Epithelial cell of proximal tubule (primary cell): ENCODE results near the gene LEO1. TPM values are rescaled to one million over a fixed set of nuclear protein-coding genes. Genes with fewer than 3 reads are reported as not detected.

Experiments used
- DNase-seq: peaks from one replicate; pipeline ENCODE4 v3.0.0-alpha.2; 2011; ENCODE audit warnings: low read depth
- H3K4me3 ChIP-seq: 2 replicates; pipeline ENCODE4 v1.5.1; 2011; ENCODE audit warnings: low read depth, mild to moderate bottlenecking, low read length
- CTCF ChIP-seq: conservative IDR thresholded peaks from 2 replicates; pipeline ENCODE4 v1.5.1; 2012; ENCODE audit warnings: low read depth, mild to moderate bottlenecking, low read length
- total RNA-seq: library from RNA; depleted of rRNA; stranded (reverse); fragments of >200 nt; gene quantifications from 2 replicates; pipeline ENCODE4 v1.2.3, GENCODE V29; 2015

LEO1 gene
- total RNA-seq, 1 donor from 2014 or later: 31.5 TPM

GRCh38 chr15:51952805-51953204 lies 18.8 kb downstream of the LEO1 start:
- H3K4me3 ChIP-seq: no peak overlapping the region
- no peak for TF ChIP-seq CTCF
- DNase-seq: no peak

DNA sequence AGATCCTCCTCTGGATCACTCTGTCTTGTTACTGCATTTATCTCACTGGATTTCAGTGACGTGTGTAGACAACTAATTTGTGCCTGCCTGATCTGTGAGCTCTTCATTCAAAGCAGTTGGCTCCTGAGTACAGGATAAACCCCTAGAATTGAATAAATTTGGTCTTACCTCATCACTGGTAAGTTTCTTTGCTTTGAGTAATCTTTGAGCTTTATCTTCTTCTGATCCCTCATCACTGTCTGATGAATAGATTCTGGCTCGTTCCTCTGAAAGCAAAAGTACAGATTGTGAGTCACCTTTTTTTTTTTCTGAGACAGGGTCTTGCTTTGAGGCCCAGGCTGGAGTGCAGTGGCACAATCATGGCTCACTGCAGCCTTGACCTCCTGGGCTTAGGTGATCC lies 24.5 kb downstream of the LEO1 start:
- DNase-seq: no peak
- TF ChIP-seq CTCF: no peak
- H3K4me3 ChIP-seq: no peak overlapping the region

DNA sequence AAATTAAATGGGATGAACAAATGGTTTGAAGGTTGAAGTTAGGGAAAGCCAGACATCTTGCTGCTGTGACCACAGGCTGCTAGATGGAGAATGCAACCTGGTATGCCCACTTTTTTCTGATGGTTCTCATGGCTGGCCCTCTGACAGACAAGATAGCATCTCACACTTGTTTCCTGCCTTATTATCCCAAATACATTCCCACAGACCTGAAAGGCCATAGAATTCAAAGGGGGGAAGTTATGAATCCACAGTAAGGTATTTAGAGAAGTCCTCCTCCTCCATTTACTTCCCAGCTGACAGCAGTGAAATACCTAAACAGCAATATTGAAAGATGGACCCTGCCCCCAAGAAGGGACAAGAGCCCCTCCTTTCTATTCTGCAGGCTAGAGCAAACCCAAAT lies 32.4 kb downstream of the LEO1 start:
- no peak for TF ChIP-seq CTCF
- H3K4me3 ChIP-seq: no peak overlapping the region
- DNase-seq: no peak

DNA sequence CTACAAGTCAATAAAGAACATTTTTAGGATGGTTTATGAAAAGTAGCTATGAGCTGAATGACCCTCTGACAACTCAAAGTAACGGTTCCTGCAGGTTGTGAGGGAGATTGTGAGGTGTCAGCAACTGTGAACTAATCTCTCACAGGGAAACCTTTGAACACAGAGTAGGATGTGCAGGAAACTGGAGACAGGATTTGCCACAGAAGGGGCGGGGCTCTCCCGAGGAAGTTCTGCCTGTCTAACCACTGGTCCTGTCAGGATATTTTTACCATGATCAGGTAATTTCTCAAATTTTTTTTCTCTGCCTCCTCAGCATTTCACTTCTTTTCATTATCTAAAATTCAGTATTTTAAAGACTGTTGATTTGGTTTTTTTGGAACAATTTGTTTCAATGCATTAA lies 33.3 kb downstream of the LEO1 start:
- no peak for DNase-seq
- no peak overlapping the region for H3K4me3 ChIP-seq
- no peak for TF ChIP-seq CTCF

GRCh38 chr15:51936105-51936478 lies 35.5 kb downstream of the LEO1 start:
- no peak overlapping the region for H3K4me3 ChIP-seq
- no peak for DNase-seq
- no peak for TF ChIP-seq CTCF

GRCh38 chr15:51935466-51936104 lies 36.0 kb downstream of the LEO1 start:
- TF ChIP-seq CTCF: no peak
- no peak for DNase-seq
- H3K4me3 ChIP-seq: no peak overlapping the region

GRCh38 chr15:51932161-51932560 lies 39.4 kb downstream of the LEO1 start:
- DNase-seq: no peak

More at GRCh38 chr15:51932161-51932560, 39.4 kb downstream of the LEO1 start:
- TF ChIP-seq CTCF: no peak
- H3K4me3 ChIP-seq: no peak overlapping the region
